H7 (cell line): ENCODE results near the gene PNN. TPM values are rescaled to one million over a fixed set of nuclear protein-coding genes. Genes with fewer than 3 reads are reported as not detected.
A peak's percentile ranks its signal among the peaks of the same experiment; 100 is the strongest.
"Not testable (repeated sequence)": the region's sequence is repeated elsewhere in the genome, so short reads cannot be mapped to it uniquely, and the experiment has no call there.

Experiments used
- DNase-seq: peaks from one replicate; pipeline ENCODE4 v3.0.0; 2012
- H3K27me3 ChIP-seq: 2 replicates; pipeline ENCODE4 v1.6.0; 2011; ENCODE audit warnings: mild to moderate bottlenecking, low read length; ENCODE audit not compliant: control insufficient read depth, insufficient read depth
- H3K36me3 ChIP-seq: replicated peaks from 2 replicates; pipeline ENCODE4 v1.5.1; 2011; ENCODE audit warnings: low read length; ENCODE audit not compliant: control insufficient read depth, insufficient read depth
- H3K4me3 ChIP-seq: 2 replicates; pipeline ENCODE4 v1.5.1; 2011; ENCODE audit warnings: low read depth, mild to moderate bottlenecking, control low read depth, low read length, moderate library complexity; ENCODE audit not compliant: insufficient read depth
- total RNA-seq: library from RNA; depleted of rRNA; stranded (reverse); fragments of >200 nt; shearing (Covaris generic); gene quantifications from 2 replicates; pipeline ENCODE4 v1.2.3, GENCODE V29; 2014

Gene PNN
- total RNA-seq, 1 experiment from 2014 or later: 24.0 TPM

DNA sequence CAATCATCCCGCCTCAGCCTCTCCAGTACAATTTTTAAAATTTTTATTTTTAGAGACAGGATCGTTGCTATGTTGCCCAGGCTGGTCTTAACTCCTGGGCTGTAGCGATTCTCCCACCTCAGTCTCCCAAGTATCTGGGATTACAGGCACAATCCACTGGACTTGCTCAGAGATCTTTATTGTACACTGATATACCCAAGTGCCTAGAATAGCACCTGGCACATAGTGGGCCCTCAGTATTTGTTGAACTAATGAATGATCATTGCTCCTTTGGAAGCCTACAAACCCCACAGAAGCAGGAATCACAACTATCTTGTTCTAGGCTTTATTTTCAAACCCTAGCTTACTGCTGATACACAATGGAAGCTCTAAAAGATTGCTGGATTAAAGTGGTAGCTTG lies 1.9 kb upstream of the PNN start:
- no peak for DNase-seq

DNA sequence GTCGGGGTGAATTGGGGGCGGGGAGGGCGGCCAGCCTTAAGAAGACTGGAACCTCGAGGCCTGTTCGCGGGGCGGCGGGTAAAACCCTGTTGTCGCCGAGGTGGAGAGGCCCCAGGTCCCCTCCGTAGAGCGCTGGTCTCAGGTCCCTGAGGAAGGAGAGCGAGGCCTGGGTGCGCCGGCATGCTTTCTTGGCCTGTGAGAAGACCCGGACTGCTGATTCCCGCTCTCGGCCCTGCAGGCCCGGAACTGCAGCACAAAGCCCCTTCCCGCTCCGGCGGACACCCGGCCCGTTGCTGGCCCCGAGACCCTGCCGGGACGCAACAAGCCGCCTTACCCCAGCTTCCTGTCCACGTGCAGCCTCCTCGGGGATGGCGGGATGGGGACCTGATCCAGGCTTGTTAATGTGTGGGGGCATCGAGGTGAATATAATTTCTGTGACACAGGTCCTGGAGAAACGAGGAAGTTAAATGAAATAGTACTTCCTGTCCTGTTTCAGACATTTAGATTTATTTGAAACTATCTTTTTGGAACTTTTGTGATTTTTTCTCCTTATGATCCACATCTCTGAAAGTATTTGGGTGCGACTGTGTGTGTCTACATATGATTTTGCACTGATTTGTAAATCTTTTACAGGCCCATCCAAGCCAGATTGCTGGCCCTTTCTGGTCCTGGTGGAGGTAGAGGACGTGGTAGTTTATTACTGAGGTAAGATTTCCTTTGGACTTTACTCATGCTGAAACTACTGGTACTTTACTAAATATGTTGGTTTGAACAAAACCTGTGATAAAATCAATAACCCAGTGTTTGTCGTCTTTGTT lies 600 bp downstream of the PNN start:
- Histone ChIP-seq H3K27me3 (no peaks in the 10 kb centered on the region), H3K36me3 (peaks cover 33% of the 10 kb centered on the region), H3K4me3 (peak overlapping the region; percentile 97)
- peak; percentile 61 for DNase-seq

More for the DNA sequence above, 1.9 kb upstream of the PNN start:
- H3K27me3 ChIP-seq: no peaks in the 10 kb centered on the region
- H3K4me3 ChIP-seq: no peak overlapping the region
- H3K36me3 ChIP-seq: peaks cover 19% of the 10 kb centered on the region

DNA sequence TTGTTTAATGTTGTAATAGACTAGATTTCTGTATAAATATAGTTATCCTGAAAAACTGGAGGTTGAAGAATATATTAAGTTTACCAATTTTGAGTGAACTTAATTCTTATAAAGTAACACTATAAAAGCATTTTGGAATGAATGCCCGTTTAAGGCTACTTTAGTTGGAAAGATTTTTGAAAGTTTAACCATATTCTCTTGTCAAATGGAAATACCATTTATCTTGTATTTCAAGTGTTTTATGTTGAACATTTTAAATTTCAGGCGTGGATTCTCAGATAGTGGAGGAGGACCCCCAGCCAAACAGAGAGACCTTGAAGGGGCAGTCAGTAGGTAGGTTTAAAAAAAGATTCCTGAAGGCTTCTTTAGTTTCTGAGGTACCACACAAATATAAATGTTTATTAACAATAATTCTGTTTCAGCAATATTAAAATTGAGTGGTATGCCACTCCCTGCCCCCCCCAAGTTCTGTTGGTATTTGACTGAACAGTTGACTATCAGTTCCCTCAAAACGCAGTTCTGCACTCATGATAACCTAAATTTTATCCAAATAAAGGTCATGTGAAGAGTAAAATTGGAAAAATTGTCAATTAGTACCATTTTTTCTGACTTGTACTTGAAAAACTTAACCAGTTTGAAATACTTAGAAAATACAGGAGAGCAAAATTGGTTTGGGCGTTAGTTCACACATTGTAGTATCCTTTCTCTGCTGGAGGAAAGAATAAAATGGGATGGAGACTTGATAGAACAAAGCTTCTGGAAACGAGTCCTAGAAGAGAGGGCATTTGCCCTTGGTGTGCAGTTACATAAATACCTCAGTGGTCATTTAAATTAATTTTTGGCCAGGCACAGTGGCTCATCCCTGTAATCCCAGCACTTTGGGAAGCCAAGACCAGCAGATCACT lies 1.5 kb downstream of the PNN start:
- DNase-seq: no peak
- Histone ChIP-seq H3K27me3 (no peaks in the 10 kb centered on the region), H3K36me3 (peaks cover 42% of the 10 kb centered on the region), H3K4me3 (peak overlapping the region; percentile 97)

DNA sequence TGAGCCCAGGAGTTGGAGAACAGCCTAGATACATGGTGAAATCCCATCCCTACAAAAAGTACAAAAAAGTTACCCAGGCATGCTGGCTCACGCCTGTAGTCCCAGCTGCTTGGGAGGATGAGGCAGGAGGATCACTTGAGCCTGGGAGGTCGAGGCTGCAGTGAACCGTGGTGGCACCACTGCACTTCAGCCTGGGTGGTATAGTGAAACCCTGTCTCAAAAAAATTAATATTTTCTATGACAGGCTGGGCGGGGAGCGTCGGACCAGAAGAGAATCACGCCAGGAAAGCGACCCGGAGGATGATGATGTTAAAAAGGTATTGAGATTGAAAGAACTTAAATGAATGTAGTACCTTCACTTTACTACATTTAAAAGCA lies 2.1 kb downstream of the PNN start:
- Histone ChIP-seq H3K27me3 (no peaks in the 10 kb centered on the region), H3K4me3 (no peak overlapping the region), H3K36me3 (peaks cover 45% of the 10 kb centered on the region)
- DNase-seq: no peak

DNA sequence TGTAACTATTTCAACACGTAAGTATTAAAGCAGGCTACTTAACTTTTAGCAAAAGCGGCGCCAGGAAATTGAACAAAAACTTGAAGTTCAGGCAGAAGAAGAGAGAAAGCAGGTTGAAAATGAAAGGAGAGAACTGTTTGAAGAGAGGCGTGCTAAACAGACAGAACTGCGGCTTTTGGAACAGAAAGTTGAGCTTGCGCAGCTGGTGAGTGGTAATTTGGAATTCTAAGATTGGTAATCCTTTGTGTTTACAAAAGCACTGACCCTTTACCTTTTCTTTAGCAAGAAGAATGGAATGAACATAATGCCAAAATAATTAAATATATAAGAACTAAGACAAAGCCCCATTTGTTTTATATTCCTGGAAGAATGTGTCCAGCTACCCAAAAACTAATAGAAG lies 4.0 kb downstream of the PNN start:
- Histone ChIP-seq H3K36me3 (peaks cover 51% of the 10 kb centered on the region), H3K27me3 (no peaks in the 10 kb centered on the region), H3K4me3 (no peak overlapping the region)
- DNase-seq: no peak

DNA sequence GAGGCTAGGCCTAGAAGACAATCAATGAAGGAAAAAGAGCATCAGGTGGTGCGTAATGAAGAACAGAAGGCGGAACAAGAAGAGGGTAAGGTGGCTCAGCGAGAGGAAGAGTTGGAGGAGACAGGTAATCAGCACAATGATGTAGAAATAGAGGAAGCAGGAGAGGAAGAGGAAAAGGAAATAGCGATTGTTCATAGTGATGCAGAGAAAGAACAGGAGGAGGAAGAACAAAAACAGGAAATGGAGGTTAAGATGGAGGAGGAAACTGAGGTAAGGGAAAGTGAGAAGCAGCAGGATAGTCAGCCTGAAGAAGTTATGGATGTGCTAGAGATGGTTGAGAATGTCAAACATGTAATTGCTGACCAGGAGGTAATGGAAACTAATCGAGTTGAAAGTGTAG lies 5.5 kb downstream of the PNN start:
- H3K27me3 ChIP-seq: no peaks in the 10 kb centered on the region
- H3K36me3 ChIP-seq: peaks cover 51% of the 10 kb centered on the region
- no peak for DNase-seq
- no peak overlapping the region for H3K4me3 ChIP-seq

DNA sequence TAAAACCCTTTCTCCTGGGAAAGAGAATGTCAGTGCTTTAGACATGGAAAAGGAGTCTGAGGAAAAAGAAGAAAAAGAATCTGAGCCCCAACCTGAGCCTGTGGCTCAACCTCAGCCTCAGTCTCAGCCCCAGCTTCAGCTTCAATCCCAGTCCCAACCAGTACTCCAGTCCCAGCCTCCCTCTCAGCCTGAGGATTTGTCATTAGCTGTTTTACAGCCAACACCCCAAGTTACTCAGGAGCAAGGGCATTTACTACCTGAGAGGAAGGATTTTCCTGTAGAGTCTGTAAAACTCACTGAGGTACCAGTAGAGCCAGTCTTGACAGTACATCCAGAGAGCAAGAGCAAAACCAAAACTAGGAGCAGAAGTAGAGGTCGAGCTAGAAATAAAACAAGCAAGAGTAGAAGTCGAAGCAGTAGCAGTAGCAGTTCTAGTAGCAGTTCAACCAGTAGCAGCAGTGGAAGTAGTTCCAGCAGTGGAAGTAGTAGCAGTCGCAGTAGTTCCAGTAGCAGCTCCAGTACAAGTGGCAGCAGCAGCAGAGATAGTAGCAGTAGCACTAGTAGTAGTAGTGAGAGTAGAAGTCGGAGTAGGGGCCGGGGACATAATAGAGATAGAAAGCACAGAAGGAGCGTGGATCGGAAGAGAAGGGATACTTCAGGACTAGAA lies 6.1 kb downstream of the PNN start:
- no peak for DNase-seq
- Histone ChIP-seq H3K36me3 (peaks cover 51% of the 10 kb centered on the region), H3K27me3 (no peaks in the 10 kb centered on the region), H3K4me3 (no peak overlapping the region)

DNA sequence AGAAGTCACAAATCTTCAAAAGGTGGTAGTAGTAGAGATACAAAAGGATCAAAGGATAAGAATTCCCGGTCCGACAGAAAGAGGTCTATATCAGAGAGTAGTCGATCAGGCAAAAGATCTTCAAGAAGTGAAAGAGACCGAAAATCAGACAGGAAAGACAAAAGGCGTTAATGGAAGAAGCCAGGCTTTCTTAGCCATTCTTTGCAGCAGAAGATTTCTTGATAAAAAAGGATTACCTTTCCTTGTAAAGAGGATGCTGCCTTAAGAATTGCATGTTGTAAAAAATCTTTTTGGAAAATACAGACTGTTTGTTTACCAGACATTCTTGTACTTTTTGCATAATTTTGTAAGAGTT lies 6.6 kb downstream of the PNN start:
- H3K4me3 ChIP-seq: no peak overlapping the region
- peaks cover 46% of the 10 kb centered on the region for H3K36me3 ChIP-seq
- DNase-seq: no peak
- no peaks in the 10 kb centered on the region for H3K27me3 ChIP-seq

DNA sequence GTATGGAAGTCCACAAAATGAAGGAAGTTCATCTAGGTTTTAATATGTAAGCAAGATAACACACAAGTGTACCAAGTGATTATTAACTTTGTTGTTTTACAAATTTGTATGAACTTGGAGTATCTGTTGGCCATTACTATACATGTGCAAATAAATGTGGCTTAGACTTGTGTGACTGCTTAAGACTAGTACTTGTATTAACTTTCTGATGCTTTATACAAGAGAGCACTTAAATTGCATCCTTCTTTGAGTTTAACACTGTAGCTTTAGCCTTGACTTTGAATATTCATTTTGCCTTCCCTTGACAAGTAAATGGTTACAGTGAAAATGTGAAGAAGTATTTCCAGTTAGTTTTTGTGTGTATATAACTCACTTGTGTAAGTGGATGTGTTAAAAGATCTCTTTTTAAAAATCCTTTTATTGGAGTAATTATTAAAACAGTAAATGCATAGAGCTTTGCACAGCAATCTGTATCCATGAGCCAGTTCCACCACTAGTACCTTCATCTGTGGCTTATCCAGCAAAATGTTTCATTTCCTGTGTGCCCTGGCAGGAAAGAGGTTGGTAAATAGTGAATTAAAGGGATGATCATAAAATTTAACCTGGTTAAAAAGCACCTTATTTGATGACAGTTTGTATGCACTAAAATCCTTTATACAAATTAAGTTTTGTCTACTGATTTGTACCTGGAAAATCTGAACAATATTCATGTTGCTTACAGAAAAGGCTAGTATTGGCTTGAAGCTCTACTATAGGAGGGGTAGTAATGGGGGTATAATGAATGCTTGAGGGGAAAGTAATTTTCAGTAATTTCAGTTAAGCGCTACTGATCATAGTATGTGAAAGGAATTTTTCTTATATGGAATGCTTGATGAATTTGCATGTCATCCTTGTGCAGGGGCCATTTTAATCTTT lies 8.0 kb downstream of the PNN start:
- Histone ChIP-seq H3K36me3 (peaks cover 34% of the 10 kb centered on the region), H3K4me3 (no peak overlapping the region), H3K27me3 (no peaks in the 10 kb centered on the region)
- no peak for DNase-seq

DNA sequence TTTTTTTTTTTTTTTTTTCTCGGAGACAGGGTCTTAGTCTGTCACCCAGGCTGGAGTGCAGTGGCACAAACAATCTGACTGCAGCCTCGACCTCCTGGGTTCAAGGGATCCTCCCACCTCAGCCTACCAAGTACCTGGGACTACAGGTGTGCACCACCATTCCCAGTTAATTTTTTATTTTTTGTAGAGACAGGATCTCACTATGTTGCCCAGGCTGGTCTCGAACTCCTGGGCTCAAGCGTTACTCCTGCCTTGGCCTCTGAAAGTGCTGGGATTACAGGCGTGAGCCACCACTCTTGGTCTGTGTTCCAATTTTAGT lies 8.6 kb downstream of the PNN start:
- H3K4me3 ChIP-seq, H3K27me3 ChIP-seq, DNase-seq: not testable (repeated sequence)
- peaks cover 30% of the 10 kb centered on the region for H3K36me3 ChIP-seq

DNA sequence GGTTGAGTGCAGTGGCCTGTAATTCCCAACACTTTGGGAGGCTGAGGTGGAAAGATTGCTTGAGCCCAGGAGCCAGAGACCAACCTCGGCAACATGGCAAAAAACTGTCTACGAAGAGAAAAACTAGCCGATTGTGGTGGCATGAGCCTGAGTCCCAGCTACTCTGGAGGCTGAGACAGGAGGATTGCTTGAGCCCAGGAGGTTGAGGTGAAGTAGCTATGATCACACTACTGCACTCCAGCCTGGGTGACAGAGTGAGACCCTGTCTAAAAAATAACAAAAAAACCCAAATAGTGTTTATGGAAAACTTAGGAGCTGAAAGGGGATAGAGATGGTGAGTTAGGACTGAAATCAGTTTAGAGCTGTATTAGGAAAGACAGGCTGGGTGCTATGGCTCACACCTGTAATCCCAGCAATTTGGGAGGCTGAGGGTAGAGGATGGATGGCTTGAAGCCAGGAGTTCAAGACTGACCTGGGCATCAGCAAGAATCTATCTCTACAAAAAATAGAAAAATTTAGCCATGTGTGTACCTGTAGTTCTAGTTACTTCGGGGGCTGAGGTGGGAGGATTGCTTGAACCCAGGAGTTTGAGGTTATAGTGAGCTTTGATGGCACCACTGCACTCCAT lies 9.7 kb downstream of the PNN start:
- Histone ChIP-seq H3K4me3 (no peak overlapping the region), H3K36me3 (peaks cover 25% of the 10 kb centered on the region), H3K27me3 (no peaks in the 10 kb centered on the region)
- DNase-seq: no peak

DNA sequence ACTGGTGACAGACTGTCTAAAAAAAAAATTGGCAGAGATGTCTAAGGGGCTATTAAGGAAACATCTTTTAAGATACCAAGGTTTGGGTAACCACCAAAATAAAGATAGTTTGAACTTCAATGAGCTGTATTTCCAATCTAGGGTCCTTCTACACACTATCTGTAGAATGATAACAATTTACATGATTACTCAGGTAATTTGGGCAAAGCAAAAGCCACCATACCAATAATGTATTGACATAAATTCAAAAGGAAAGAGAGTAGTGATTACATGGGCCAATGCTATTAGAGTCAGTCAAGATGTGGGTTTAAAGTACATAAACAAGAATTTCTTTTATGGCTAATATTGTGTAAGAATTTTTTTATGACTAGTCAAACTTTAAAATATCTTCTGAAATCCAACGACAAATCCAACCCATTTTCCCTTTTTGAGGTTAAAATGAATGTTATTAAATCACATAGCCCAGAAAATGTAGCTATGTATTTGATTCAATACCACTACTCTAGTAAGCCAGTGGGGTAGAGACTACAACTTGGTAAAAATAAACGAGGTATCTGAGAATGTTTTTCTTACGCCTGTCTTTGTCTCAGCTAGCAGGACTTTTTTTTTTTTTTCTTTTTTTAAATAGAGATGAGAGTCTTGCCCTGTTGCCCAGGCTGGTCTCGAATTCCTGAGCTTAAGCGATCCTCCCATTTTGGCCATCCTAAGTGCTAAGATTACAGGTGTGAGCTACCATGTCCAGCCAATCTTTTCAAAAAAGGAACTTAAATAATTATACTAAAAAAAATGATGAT lies 10.4 kb downstream of the PNN start:
- Histone ChIP-seq H3K27me3 (no peaks in the 10 kb centered on the region), H3K36me3 (peaks cover 20% of the 10 kb centered on the region), H3K4me3 (no peak overlapping the region)
- DNase-seq: no peak

DNA sequence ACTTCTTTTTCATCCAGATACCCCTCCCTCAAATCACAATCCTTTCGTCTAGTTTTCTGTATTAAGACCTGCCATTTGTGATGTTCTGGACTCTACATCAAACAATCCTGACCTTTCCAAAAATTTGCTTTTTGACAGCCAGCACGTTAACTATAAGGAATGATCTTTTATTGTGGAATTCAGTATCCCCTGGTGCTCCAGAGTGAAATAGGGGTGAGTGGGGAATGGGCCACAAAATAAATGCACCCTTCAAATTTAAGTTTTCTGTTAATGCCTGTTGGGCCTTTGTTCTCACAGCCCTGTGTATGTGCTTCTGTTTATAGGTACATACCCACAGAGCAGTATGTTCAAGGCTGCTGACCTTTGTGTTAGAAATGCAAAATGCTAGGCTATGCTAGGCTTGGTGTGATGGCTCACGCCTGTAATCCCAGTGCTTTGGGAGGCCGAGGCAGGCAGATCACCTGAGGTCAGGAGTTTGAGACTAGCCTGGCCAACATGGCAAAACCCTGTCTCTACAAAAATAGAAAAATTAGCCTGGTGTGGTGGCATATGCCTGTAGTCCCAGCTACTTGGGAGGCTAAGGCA lies 12.0 kb downstream of the PNN start:
- H3K36me3 ChIP-seq: peaks cover 7% of the 10 kb centered on the region
- DNase-seq: no peak
- no peak overlapping the region for H3K4me3 ChIP-seq
- H3K27me3 ChIP-seq: no peaks in the 10 kb centered on the region
